GM12878 (cell line): ENCODE results near the gene PPIA. TPM values are rescaled to one million over a fixed set of nuclear protein-coding genes. Genes with fewer than 3 reads are reported as not detected.

Experiments
- ATF3 ChIP-seq: IDR thresholded peaks from 2 replicates; pipeline ENCODE4 v1.6.1; 2011; ENCODE audit warnings: low read depth, mild to moderate bottlenecking, low read length, moderate library complexity, borderline replicate concordance; ENCODE audit errors: extremely low read depth
- ATF7 ChIP-seq: fragments of 450-650 bp; IDR thresholded peaks from 2 replicates; pipeline ENCODE4 v1.6.1; 2016; ENCODE audit warnings: low read depth, mild to moderate bottlenecking
- BHLHE40 ChIP-seq, 2 experiments: fragments of 450-650 bp in 1 of 2; IDR thresholded peaks; 2 replicates each; pipeline ENCODE4 v1.6.1; 2011 to 2017; ENCODE audit warnings: low read depth in 2 of 2, borderline replicate concordance in 1 of 2, improper control_type of control experiment in 1 of 2, low read length in 1 of 2, mild to moderate bottlenecking in 1 of 2
- CBX3 ChIP-seq: fragments of 200-600 bp; sonication (generic); IDR thresholded peaks from 2 replicates; pipeline ENCODE4 v1.6.1; 2016; ENCODE audit warnings: low read depth, borderline replicate concordance
- IKZF2 ChIP-seq, 2 experiments: fragments of 450-650 bp; IDR thresholded peaks; 2 replicates each; pipeline ENCODE4 v1.6.1; 2017; ENCODE audit warnings: mild to moderate bottlenecking in 2 of 2, moderate library complexity in 2 of 2
- IRF3 ChIP-seq: fragments of 450-650 bp; IDR thresholded peaks from 2 replicates; pipeline ENCODE4 v1.6.1; 2014; ENCODE audit warnings: mild to moderate bottlenecking
- MEF2A ChIP-seq: IDR thresholded peaks from 2 replicates; pipeline ENCODE4 v1.6.1; 2011; ENCODE audit warnings: low read depth, mild to moderate bottlenecking, low read length, moderate library complexity; ENCODE audit not compliant: insufficient read depth
- MYB ChIP-seq: fragments of 150-350 bp; IDR thresholded peaks from 2 replicates; pipeline ENCODE4 v1.6.1; 2014; ENCODE audit warnings: mild to moderate bottlenecking, low read depth, low read length, borderline replicate concordance
- NBN ChIP-seq: fragments of 450-650 bp; IDR thresholded peaks from 2 replicates; pipeline ENCODE4 v1.6.1; 2016
- NFYA ChIP-seq: IDR thresholded peaks from 2 replicates; pipeline ENCODE4 v1.6.1; 2011; ENCODE audit warnings: low read depth, mild to moderate bottlenecking, low read length, improper control_type of control experiment, borderline replicate concordance
- NKRF ChIP-seq: fragments of 450-650 bp; conservative IDR thresholded peaks from 2 replicates; pipeline ENCODE4 v1.6.1; 2017; ENCODE audit warnings: mild to moderate bottlenecking, moderate library complexity
- RAD51 ChIP-seq: fragments of 450-650 bp; IDR thresholded peaks from 2 replicates; pipeline ENCODE4 v1.6.1; 2016; ENCODE audit warnings: moderate library complexity, mild to moderate bottlenecking, inconsistent platforms
- RB1 ChIP-seq: fragments of 450-650 bp; formaldehyde crosslinking; IDR thresholded peaks from 2 replicates; pipeline ENCODE4 v1.6.1; 2017; ENCODE audit warnings: mild to moderate bottlenecking, borderline replicate concordance
- REST ChIP-seq: IDR thresholded peaks from 2 replicates; pipeline ENCODE4 v1.6.1; 2012; ENCODE audit warnings: mild to moderate bottlenecking, low read depth, low read length
- RUNX3 ChIP-seq: IDR thresholded peaks from 2 replicates; pipeline ENCODE4 v1.6.1; 2012; ENCODE audit warnings: low read length, inconsistent platforms
- SIX5 ChIP-seq: IDR thresholded peaks from 2 replicates; pipeline ENCODE4 v1.6.1; 2011; ENCODE audit warnings: mild to moderate bottlenecking, low read depth, low read length, moderate library complexity; ENCODE audit not compliant: severe bottlenecking
- SREBF2 ChIP-seq: IDR thresholded peaks from 2 replicates; pipeline ENCODE4 v1.6.1; 2012; ENCODE audit warnings: mild to moderate bottlenecking, low read length
- STAT3 ChIP-seq: IDR thresholded peaks from 2 replicates; pipeline ENCODE4 v1.6.1; 2011; ENCODE audit warnings: low read depth, low read length, improper control_type of control experiment
- TCF7 ChIP-seq: IDR thresholded peaks from 2 replicates; pipeline ENCODE4 v1.6.1; 2014; ENCODE audit warnings: antibody characterized with exemption, borderline replicate concordance
- ZNF217 ChIP-seq: fragments of 450-650 bp; IDR thresholded peaks from 2 replicates; pipeline ENCODE4 v1.6.1; 2017; ENCODE audit warnings: antibody characterized with exemption, mild to moderate bottlenecking
- polyA plus RNA-seq, 11 experiments: library from polyadenylated mRNA; depleted of rRNA in 4 of 11; unstranded in 6 of 11; stranded (reverse) in 5 of 11; fragments of >200 nt; fragmentation: Nextera tagmentation in 4 of 11; fragmentation: Illumina TruSeq in 1 of 11; extraction: Ambion mirVana in 4 of 11; extraction: Trizol in 1 of 11; gene quantifications; 1 replicate in 1 of 11; 2 replicates in 10 of 11; pipeline versions ENCODE4 v1.2.1 to v1.2.3, GENCODE V29; 2011 to 2016; ENCODE audit warnings: inconsistent platforms in 2 of 11, missing spikeins in 2 of 11, low read depth in 1 of 11
- total RNA-seq, 4 experiments: library from RNA; depleted of rRNA in 3 of 4; stranded (reverse); fragments of >200 nt in 3 of 4; fragmentation: Illumina TruSeq in 1 of 4; extraction: Trizol in 1 of 4; gene quantifications; 2 replicates each; pipeline versions ENCODE4 v1.2.1 to v1.2.3, GENCODE V29; 2013 to 2021
- TF ChIP-seq, protein P1 (sequence below): IDR thresholded peaks from 2 replicates; pipeline ENCODE4 v1.6.1; 2012; ENCODE audit warnings: low read depth, low read length, improper control_type of control experiment

Gene PPIA
- total and polyA plus RNA-seq, 10 of the 15 experiments (the other 5 are each of a cell fraction or from before 2014, with no cell fraction given), result 2,712 to 7,982 (median 5,027) TPM

DNA sequence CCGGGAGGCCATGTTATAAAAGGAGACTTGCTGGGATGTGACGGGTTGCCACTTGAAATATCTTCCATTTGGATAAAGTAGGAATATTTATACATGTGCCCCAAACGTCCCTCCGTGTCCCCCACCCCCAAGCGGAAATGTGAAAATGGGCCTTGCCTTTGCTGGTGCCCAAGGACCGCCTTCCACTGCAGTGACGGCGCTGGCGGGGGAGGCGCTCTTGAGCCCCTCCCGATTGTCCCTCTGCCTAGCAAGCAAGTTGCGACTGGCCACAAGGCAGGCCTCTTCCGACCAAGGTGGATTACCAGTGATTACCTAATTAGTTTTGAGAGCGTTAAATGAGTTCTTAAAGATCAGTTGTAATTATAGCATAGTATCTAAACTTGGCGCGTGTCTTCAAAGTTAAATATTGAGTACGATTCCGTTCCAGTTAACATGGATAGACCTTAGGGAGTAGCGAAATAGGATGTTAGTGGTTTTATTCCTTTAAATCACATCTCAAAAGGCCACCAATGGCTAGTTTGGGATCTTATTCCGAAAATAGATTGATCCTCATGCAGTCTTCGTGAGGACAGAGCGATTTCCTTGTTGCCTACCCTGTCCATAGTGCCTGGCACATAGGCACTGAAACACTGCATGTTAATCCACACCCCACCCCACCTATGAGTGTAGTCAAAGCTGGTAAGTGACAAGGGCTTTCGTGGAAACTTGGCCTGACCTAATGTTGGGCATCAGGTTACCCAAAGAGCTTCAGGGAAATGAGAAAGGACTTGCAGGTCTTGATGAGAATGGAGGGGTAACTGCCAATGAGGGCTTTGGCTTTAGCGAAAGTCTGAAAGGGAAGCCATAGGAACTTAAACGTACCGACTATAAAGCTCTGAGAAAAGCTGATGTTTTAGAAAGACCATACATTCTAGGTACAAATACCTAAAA lies 1.1 kb downstream of the PPIA start (continued):
- TF ChIP-seq REST (no peak), TCF7 (no peak), RB1 (no peak), MYB (0 out of 2 replicates have a peak, but pooled peaks have one; percentile 30), SREBF2 (no peak), NKRF (no peak; the same call in 1 of the 2 replicates), STAT3 (no peak), ZNF217 (no peak), IRF3 (no peak), ATF3 (no peak), ATF7 (peak; percentile 45; the same call in 1 of the 2 replicates), IKZF2 (IDR thresholded peaks at IDR 0.05) (no peak), RUNX3 (no peak; the same call in 1 of the 2 replicates), SIX5 (peak; percentile 11), CBX3 (no peak), RAD51 (no peak), BHLHE40 (IDR thresholded peaks at IDR 0.05; ENCODE audit: borderline replicate concordance in 1 of 2, low read depth in 2 of 2, low read length in 1 of 2) (no peak), NBN (no peak; the same call in 1 of the 2 replicates), NFYA (no peak), MEF2A (no peak)
- TF ChIP-seq, protein P1, sequence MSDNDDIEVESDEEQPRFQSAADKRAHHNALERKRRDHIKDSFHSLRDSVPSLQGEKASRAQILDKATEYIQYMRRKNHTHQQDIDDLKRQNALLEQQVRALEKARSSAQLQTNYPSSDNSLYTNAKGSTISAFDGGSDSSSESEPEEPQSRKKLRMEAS, result no peak; the same call in 1 of the 2 replicates
